H1 (cell line): ENCODE results near the gene TP53I11.

Experiments used
- ASH2L ChIP-seq: fragments of 200-600, 300-600 bp; sonication (generic); IDR thresholded peaks from one replicate; pipeline ENCODE4 v1.7.1; 2017; ENCODE audit warnings: low read length
- CHD2 ChIP-seq: IDR thresholded peaks from 2 replicates; pipeline ENCODE4 v1.6.1; 2012; ENCODE audit warnings: low read length, improper control_type of control experiment
- CTBP2 ChIP-seq: IDR thresholded peaks from 2 replicates; pipeline ENCODE4 v1.7.0; 2011; ENCODE audit warnings: borderline replicate concordance, mild to moderate bottlenecking, moderate library complexity, mixed read lengths, low read length; ENCODE audit not compliant: insufficient read depth, insufficient read length
- CTCF ChIP-seq, 3 experiments: IDR thresholded peaks; 1 replicate in 2 of 3; 2 replicates in 1 of 3; pipeline versions ENCODE4 v1.5.1 to v1.6.1; 2011; ENCODE audit warnings: low read length in 3 of 3, mild to moderate bottlenecking in 3 of 3, inconsistent platforms in 2 of 3, low read depth in 1 of 3, moderate library complexity in 1 of 3; ENCODE audit not compliant: insufficient read depth in 1 of 3; ENCODE audit errors: control extremely low read depth in 1 of 3
- GABPA ChIP-seq: IDR thresholded peaks from 2 replicates; pipeline ENCODE4 v1.6.1; 2011; ENCODE audit warnings: mild to moderate bottlenecking, low read length, moderate library complexity, borderline replicate concordance; ENCODE audit not compliant: insufficient read depth
- HDAC2 ChIP-seq, 2 experiments: fragments of 300-600 bp in 1 of 2; sonication (generic) in 1 of 2; IDR thresholded peaks; 2 replicates each; pipeline ENCODE4 v1.6.1; 2011 to 2012; ENCODE audit warnings: low read depth in 2 of 2, low read length in 2 of 2, mild to moderate bottlenecking in 2 of 2, moderate library complexity in 2 of 2, borderline replicate concordance in 1 of 2, inconsistent platforms in 1 of 2
- MAX ChIP-seq: IDR thresholded peaks from 2 replicates; pipeline ENCODE4 v1.6.1; 2012; ENCODE audit warnings: inconsistent platforms
- POLR2A ChIP-seq, 2 experiments: IDR thresholded peaks; 1 replicate in 1 of 2; 2 replicates in 1 of 2; pipeline ENCODE4 v1.6.1; 2011; ENCODE audit warnings: low read depth in 2 of 2, low read length in 2 of 2, mild to moderate bottlenecking in 2 of 2; ENCODE audit errors: control extremely low read depth in 1 of 2
- RBBP5 ChIP-seq: IDR thresholded peaks from 2 replicates; pipeline ENCODE4 v1.7.1; 2012; ENCODE audit warnings: low read depth, mild to moderate bottlenecking, inconsistent platforms, low read length, moderate library complexity, borderline replicate concordance
- RFX5 ChIP-seq: IDR thresholded peaks from 2 replicates; pipeline ENCODE4 v1.6.1; 2011; ENCODE audit warnings: low read depth, low read length, improper control_type of control experiment, borderline replicate concordance
- RNF2 ChIP-seq: fragments of 200-900, 300-1000 bp; sonication (generic); IDR thresholded peaks from 2 replicates; pipeline ENCODE4 v1.7.1; 2016; ENCODE audit warnings: borderline replicate concordance, low read depth, mild to moderate bottlenecking, antibody characterized with exemption, low read length; ENCODE audit not compliant: poor library complexity, severe bottlenecking; ENCODE audit errors: missing control alignments
- TAF1 ChIP-seq: IDR thresholded peaks from 2 replicates; pipeline ENCODE4 v1.6.1; 2011; ENCODE audit warnings: mild to moderate bottlenecking, low read depth, low read length

GRCh38 chr11:44885065-44885810 lies 65.4 kb downstream of the TP53I11 start:
- TF ChIP-seq POLR2A (IDR thresholded peaks at IDR 0.05; ENCODE audit: control extremely low read depth in 1 of 2, low read depth in 2 of 2, low read length in 2 of 2) = no peak
- TF ChIP-seq CHD2 = no peak
- TF ChIP-seq ASH2L = no peak
- no peak for TF ChIP-seq CTCF (IDR thresholded peaks at IDR 0.05; ENCODE audit: control extremely low read depth in 1 of 3, insufficient read depth in 1 of 3, low read depth in 1 of 3, low read length in 3 of 3)
- TF ChIP-seq RBBP5 = no peak
- no peak for TF ChIP-seq MAX
- TF ChIP-seq CTBP2 = no peak
- no peak for TF ChIP-seq RNF2
- TF ChIP-seq RFX5 = no peak
- TF ChIP-seq HDAC2 (IDR thresholded peaks at IDR 0.05; ENCODE audit: borderline replicate concordance in 1 of 2, low read depth in 2 of 2, low read length in 2 of 2) = no peak
- TF ChIP-seq GABPA = no peak
- no peak for TF ChIP-seq TAF1
